KOPT-K1 (cell line): ENCODE results near the gene PLA2R1.

ENCODE experiments used
- H3K27ac ChIP-seq: fragments of 200-600 bp; sonication (generic); 2 replicates; pipeline ENCODE4 v1.5.1; 2016; ENCODE audit warnings: antibody characterized with exemption, mild to moderate bottlenecking, low read depth, low read length; ENCODE audit not compliant: poor library complexity, severe bottlenecking
- H3K36me3 ChIP-seq: fragments of 200-600 bp; sonication (generic); 2 replicates; pipeline ENCODE4 v1.5.1; 2017; ENCODE audit warnings: antibody characterized with exemption, mild to moderate bottlenecking, low read length, moderate library complexity; ENCODE audit not compliant: insufficient read depth
- H3K9me3 ChIP-seq: fragments of 200-600 bp; sonication (generic); 2 replicates; pipeline ENCODE4 v1.5.1; 2017; ENCODE audit warnings: antibody characterized with exemption, low read length, mild to moderate bottlenecking; ENCODE audit not compliant: insufficient read depth, poor library complexity, severe bottlenecking

PLA2R1 gene

DNA sequence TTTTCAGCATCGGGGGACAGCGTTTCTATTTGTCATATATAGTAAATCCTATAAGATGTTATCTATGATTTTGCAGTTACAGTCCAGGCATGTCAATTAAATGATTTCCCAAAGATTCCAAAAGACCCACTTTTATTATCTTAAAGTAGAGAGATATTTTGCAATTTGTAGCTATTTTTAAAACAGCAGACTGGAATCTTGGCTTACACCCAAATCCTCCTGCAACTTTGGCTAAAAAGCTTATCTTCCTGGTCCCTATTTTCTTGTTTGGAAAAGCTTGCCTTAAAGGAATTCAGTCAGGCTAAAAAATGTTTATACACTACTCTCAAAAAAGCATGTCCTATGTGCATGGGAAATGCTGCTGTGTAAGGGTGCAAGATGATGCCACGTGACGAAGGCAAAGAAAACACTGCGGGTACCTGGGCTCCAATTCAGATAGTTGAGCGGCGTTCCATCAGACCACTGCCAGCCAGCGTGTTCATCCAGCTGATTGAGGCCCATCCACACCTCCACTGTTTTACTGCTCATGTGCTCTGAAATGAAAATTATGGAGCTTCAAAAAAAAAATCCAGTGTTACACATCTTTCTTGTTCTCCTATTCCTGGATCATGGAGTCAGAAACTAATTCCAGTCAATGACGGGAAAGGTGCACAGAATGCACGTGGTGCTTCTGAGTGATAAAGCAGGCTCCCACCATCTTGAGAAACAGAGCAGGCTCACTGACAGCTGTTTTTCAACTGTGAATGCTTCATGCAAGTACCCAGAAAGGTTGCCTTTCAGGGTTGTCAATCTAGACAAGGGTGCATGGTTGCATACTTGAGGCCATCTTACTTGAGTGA lies 33.8 kb downstream of the PLA2R1 start:
- no peaks in the 10 kb centered on the region for H3K36me3 ChIP-seq
- no peaks in the 10 kb centered on the region for H3K9me3 ChIP-seq
- no peak overlapping the region for H3K27ac ChIP-seq

DNA sequence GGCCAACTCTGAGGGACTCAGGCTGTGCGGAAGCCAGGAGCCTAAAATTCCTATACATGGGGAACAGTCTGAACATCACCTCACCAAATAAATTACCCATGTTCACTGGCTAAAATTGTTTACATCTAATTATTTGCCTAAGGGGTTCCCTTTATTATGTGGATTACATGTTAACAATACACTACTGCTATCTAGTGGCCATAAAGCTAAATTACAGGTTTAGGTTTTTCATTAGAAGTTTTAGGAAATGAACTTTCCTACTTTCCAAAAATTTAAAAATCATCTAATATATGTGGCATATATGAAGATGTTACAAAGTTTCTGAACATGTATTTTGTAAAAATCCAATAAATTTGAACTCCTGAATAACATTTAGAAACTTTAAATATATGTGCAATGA lies 40.3 kb downstream of the PLA2R1 start:
- Histone ChIP-seq H3K9me3 (no peaks in the 10 kb centered on the region), H3K27ac (no peak overlapping the region), H3K36me3 (no peaks in the 10 kb centered on the region)

DNA sequence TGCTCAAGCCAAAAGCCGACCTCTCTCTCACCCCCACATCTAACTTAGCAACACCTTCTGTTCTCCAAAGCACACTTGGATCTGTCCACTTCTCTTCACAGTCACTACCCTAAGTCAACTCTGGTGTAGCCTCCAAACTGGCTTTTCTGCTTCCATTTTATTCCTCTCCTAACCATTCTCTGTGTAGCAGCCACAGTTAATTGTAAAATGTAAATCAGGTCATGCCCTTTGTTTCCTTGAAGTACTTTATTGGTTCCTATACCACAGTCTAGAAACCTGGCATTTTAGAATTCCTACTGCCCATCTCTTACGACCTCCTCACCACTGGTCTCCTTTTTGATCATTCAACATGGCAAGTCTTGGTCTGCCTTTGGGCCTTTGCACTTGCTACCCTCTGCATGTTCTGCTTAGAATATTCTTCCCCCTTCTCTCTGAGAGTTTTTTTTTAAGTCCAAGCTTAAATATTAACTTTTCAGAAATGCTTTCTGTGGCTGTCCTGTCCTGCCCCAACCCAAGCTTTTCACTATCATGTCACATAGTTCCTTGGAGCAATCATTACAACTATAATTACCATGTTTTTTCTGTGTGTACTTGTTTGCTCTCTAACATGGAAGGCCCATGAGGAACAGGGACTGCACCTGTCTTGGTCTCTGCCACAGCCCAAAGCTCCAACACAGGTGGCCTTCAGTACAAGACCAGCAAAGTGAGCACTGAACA lies 42.9 kb downstream of the PLA2R1 start:
- H3K36me3 ChIP-seq: no peaks in the 10 kb centered on the region
- H3K9me3 ChIP-seq: no peaks in the 10 kb centered on the region
- H3K27ac ChIP-seq: no peak overlapping the region

DNA sequence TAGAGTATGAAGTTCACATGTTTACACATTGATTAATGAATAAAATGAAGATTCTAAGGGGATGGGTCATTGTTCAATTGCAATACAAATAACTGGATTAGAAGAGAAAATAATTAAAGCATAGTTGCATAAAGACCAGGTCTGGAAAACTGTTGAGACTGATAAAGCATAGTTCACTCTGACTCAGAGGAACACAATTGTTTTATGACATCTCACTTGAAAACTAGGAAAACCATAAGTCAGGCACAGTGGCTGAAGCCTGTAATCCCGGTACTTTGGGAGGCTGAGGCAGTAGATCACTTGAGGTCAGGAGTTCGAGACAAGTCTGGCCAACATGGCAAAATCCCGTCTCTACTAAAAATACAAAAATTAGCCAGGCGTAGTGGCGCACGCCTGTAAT lies 46.7 kb downstream of the PLA2R1 start:
- Histone ChIP-seq H3K9me3 (no peaks in the 10 kb centered on the region), H3K27ac (no peak overlapping the region), H3K36me3 (no peaks in the 10 kb centered on the region)

DNA sequence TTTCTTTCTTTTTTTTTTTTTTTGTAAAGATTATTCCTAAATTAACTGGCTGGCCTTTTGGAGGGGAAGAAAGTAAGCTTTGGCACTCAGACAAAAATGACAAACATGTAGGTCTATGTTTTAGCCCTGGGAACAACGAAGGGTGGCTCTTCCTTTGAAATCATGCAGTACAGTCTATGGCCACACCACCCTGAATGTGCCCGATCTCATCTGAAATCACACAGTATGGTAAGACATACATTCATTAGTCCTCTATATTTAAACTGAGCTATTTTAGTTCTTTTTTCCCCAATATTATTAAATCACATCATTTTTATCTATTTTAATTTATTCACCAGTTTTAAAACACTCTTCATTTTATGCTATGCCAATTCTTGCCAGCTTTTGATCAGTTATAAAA lies 48.2 kb downstream of the PLA2R1 start:
- Histone ChIP-seq H3K9me3 (no peaks in the 10 kb centered on the region), H3K36me3 (no peaks in the 10 kb centered on the region), H3K27ac (no peak overlapping the region)

DNA sequence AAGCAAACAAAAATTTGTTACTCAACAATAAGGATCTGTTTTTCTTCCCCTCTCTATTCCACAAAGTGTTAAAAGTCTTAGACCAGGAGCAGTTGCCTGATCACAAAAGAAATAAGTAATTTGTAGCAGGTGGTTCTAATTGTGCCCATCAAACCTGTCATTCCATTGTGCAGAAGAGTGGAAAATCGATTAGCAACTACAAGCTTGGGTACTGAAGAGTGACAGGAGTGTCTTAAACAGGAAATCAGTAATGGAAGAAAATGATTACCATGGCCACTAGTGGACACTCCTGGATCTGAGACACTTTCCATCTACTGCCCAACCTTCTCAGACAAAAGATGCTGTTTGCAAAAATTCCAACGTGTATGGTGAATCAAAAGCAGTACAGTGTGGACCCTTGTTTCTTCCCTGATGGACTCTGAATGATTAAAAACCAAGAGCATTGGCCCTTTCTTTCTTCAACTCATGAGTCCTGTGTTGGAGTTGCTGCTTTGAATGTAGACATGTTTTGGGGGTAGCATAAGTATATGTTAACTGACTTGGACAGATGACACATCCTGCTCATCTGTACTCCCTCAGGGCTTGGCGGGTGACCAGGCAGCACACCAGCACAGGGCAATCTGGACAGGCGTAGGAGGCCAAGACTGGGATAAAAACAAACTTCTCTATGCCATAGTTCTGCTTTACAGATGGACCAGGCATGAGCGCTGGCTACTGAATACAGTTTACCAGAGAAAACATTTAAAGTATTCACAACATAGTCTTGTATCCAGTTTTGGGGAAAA lies 51.9 kb downstream of the PLA2R1 start:
- Histone ChIP-seq H3K27ac (no peak overlapping the region), H3K36me3 (no peaks in the 10 kb centered on the region), H3K9me3 (no peaks in the 10 kb centered on the region)

DNA sequence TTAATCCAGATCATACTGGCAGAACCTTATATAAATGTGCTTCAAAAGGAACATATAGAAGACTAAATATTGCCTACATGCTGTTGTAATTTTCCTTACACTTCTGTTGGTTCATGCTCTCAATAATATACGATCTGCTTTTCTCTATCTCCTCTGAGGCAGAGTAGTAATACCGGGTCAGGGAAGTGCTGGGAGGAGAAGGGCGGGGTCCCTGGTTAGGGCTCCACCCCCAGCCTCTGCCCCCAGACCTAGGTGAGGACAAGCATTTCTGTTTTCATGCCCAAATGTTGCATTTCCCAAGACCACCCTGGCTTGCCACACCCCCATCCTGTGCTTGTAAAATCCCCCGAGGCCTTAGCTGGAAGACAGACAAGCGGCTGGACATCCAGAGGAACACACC lies 55.3 kb downstream of the PLA2R1 start:
- Histone ChIP-seq H3K36me3 (no peaks in the 10 kb centered on the region), H3K27ac (no peak overlapping the region), H3K9me3 (no peaks in the 10 kb centered on the region)

DNA sequence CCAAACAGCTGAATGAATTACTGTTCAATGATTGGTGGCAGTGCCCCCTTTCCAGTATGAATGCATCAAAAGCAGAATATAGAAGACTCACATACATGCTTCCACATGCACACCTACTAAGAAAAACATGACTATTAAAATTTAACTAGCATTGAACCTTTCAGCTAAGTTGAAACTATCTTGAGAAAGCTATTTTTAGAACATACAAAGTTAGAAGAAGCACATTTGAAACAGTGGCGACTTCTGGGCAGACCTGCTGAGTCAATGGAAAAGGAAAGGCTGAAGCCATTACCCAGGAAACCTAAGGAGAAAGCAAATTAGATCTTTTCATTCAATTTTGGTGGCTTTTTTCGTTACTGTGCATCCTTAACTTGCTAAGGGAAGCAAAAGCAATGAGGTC lies 55.9 kb downstream of the PLA2R1 start:
- no peaks in the 10 kb centered on the region for H3K36me3 ChIP-seq
- H3K27ac ChIP-seq: no peak overlapping the region
- H3K9me3 ChIP-seq: no peaks in the 10 kb centered on the region

DNA sequence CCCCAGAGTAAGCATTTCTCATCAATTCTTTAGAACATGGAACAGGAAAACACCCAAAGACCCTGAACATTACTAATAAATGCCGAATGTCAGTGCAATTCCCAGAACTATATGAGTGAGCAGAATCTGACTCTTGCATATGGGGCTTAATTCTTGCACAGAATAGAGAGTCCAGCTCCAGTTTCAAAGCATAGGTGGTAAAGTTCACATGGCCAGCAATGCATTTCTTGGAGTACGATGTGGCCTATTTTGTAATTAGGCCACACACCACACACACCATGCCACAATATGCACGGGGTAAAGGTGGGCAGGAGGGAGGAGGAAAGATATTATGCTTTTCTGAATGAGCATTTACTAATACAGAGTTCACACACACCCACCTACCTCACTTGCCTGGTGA lies 56.5 kb downstream of the PLA2R1 start:
- H3K36me3 ChIP-seq: no peaks in the 10 kb centered on the region
- no peaks in the 10 kb centered on the region for H3K9me3 ChIP-seq
- H3K27ac ChIP-seq: no peak overlapping the region

DNA sequence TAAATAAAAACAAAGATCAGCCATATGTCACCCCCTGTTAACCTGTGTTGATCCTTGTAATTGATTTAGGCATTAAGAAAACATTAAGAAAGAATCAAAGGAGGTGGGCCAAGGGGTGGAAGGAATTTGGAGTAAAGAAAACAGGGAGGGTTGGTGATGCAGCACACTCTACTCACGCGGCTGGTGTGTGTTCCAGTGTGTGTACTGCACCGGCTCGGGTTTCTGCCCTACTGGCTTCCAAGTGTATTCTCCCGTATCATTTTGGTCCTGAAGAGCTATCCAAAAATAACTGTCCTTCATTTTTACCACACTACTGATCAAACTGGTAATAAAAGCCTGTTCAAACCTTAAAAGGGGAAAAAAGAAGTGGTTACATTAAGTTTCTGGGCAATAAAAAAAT lies 56.9 kb downstream of the PLA2R1 start:
- Histone ChIP-seq H3K27ac (no peak overlapping the region), H3K9me3 (no peaks in the 10 kb centered on the region)

DNA sequence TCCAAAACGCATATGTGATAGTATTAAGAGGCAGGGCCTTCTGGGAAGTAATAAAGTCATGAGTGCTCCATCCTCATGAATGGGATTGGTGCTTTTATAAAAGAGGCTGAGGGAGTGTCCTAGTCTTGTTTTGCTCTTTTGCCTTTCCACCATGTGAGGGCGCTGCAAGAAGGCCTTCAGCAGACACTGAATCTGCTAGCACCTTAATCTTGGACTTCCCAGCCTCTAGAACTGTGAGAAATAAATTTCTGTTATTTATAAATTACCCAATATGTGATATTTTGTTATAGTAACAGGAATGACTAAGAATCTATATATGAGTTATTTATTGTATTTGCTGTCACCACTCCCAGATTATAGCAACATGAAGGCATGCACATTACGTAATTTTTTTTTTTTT lies 63.5 kb downstream of the PLA2R1 start:
- H3K36me3 ChIP-seq: no peaks in the 10 kb centered on the region
- no peak overlapping the region for H3K27ac ChIP-seq
- no peaks in the 10 kb centered on the region for H3K9me3 ChIP-seq

More for the DNA sequence above, 56.9 kb downstream of the PLA2R1 start:
- no peaks in the 10 kb centered on the region for H3K36me3 ChIP-seq

DNA sequence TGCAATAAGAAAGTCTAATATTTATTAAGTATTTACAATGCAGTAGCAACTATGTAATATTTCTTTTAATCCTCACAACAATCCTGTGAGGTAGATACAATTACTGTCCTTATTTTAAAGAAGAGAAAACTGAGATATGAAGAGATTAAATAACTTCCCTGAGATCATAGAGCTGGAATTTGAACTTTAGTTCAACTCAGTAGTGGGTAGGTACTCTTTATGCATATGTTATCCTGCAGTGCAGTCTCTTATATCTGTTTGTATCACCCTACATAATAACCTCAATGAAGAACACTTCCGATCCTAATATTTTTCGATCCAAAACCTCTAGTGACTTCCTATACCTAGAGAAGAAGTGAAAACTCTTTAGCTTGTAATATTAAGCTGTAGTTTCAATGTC lies 64.2 kb downstream of the PLA2R1 start:
- H3K9me3 ChIP-seq: no peaks in the 10 kb centered on the region
- H3K36me3 ChIP-seq: no peaks in the 10 kb centered on the region
- H3K27ac ChIP-seq: no peak overlapping the region

DNA sequence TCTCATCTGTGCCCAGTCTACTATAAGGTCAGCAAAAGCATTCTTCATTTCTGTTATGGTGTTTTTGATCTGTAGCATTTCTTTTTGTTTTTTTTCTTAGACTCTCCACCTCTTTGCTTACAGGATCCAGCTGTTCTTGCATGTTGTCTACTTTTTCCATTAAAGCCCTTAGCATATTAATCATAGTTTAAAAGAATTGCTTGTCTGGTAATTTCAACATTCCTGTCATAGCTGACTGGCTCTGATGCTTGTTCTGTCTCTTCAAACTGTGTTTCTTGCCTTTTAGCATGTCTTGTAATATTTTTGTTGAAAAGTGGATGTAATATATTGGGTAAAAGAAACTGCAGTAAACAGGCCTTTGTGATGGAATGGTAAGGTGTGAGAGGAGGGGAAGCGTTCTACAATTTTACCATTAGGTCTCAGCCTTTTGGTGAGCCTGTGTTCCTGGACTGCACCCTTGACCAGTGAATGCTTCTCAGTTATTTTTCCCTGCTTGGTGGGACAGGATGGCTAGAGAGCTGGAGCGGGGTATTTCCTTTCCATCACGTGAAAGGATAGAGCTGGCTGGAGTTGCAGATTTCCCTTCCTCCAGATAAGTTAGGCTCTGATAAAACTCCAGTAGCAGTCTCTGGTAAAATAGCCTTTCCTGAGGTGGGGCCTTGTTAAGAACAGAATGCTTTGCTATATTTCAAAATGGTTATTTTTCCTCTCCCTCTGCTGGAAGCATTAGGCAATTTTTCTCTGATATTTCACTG lies 65.4 kb downstream of the PLA2R1 start:
- Histone ChIP-seq H3K27ac (no peak overlapping the region), H3K36me3 (no peaks in the 10 kb centered on the region), H3K9me3 (no peaks in the 10 kb centered on the region)

DNA sequence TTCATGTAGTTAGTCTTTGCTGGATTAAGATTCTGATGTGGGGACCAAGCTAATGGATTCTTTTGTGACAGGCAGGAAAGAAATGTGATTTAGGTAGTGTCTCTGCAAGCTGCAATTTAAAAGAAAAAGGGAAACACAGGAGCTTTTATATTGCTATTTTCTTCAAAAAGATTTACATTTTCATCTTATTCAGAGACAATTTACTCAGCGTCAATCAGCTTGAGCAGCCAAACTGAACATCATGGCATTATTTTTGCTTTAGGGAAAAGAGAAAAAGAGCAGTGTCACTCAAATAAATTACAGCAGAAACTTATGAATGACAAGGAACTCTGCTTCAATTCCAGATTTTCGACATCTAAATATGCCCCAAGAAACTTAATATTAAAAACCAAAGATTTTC lies 67.4 kb downstream of the PLA2R1 start:
- Histone ChIP-seq H3K27ac (no peak overlapping the region), H3K36me3 (no peaks in the 10 kb centered on the region), H3K9me3 (no peaks in the 10 kb centered on the region)

DNA sequence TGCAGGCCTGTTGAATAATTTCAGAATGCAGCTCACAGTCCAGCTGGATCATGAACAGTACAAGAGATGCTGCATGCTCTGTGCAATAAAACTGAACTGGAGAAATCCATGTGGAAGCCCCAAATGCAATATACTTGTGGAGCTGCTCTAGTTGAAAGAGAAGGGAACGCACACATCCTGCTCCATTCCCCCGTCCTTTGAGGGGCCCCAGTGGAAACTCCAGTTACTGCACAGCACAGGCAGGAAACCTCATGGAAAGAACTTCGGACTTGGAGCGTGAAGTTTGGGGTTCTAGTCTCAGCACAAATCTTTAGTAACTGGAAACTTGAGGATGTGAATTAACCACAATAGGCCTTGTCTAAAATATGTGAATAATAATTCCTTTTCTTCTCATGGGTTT lies 73.2 kb downstream of the PLA2R1 start:
- Histone ChIP-seq H3K9me3 (no peaks in the 10 kb centered on the region), H3K27ac (no peak overlapping the region), H3K36me3 (no peaks in the 10 kb centered on the region)
